Activated naive CD4-positive, alpha-beta T cell treated with anti-CD3 and anti-CD28 coated beads, Interleukin-2, amount 50 U/mL, for 72 hours (primary cell): ENCODE data around the gene VWA5B1. TPM values are rescaled to one million over a fixed set of nuclear protein-coding genes. Genes with fewer than 3 reads are reported as not detected.

ENCODE experiments used
- ATAC-seq, 2 donors: fragments of 150-1000 bp; cut with Tn5 transposase; 2 replicates each; pipeline ENCODE4 v1.10.0; 2021; ENCODE audit warnings: mild to moderate bottlenecking in 2 of 2, moderate library complexity in 2 of 2
- DNase-seq, 2 donors: peaks; one replicate each; pipeline ENCODE4 v3.0.0; 2021 to 2022; ENCODE audit warnings: low spot score in 2 of 2
- H3K27ac Mint-ChIP-seq, 2 donors: one replicate each; pipeline ENCODE4 v1.8.0; 2022; ENCODE audit warnings: mild to moderate bottlenecking in 2 of 2, mixed read lengths in 2 of 2
- H3K36me3 Mint-ChIP-seq, 2 donors: one replicate each; pipeline ENCODE4 v1.8.0; 2022; ENCODE audit warnings: mixed read lengths in 2 of 2
- H3K9me3 Mint-ChIP-seq, 2 donors: one replicate each; pipeline ENCODE4 v1.8.0; 2022; ENCODE audit warnings: mixed read lengths in 2 of 2
- total RNA-seq, 2 donors: library from RNA; stranded (reverse); gene quantifications; one replicate each; pipeline ENCODE4 v1.2.3, GENCODE V29; 2022

Gene VWA5B1
- total RNA-seq, 2 donors from 2014 or later: 0.10 to 0.30 TPM

DNA sequence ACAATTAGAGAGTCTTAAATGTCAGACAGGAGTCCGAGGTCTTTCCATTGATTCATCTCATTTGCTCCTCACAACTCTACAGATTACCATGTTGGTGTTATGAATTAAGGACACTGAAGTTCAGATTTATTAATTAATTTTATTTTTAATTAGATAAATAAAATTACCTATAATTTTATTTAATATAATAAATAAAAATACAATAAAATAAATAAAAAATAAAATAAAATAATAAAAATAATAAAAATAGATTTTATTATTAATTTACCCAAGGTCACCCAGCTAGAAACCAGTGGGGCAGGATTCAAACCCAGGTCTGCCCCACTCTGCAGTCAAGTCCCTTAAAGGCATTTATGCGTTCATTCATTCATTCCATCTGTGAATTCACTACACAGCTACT is 72.2 kb downstream of the VWA5B1 start:
- DNase-seq: no peak
- ATAC-seq: no peak
- no peaks in the 10 kb centered on the region for H3K9me3 Mint-ChIP-seq
- peaks cover 7 to 11% of the 10 kb centered on the region in 2 donors for H3K36me3 Mint-ChIP-seq
- no peak overlapping the region for H3K27ac Mint-ChIP-seq

DNA sequence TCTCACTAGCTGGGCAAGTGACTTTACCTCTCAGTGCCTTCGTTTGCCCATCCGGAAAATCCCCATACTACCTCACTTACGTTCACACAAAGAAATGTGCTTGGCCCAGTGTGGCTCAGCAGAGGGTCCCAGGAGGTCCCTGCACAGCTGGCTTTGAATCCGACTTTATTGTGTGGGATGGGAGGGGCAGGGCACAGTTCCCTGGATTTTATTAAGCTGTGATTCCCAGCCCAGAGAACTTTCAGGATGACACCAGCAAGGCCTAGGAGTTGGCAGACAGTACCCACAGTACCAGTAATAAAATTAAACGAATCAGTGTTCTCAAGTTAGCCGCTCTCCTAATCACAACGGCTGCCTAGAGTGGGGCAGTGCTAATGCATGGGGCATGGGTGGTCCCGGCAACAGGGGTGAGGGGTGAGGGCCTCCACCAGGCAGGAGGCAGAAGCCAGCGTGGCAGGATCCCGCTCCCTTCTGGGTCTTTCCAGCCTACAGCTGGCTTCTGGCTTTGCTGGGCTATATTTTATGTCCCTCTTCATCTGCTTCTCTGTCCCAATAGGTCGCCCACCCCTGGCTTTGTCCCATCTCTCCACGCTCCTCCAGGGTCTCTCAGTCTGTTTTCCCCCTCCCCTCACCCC is 74.9 kb downstream of the VWA5B1 start:
- ATAC-seq: no peak
- Mint-ChIP-seq H3K36me3 (peaks cover 7 to 11% of the 10 kb centered on the region in 2 donors), H3K27ac (no peak overlapping the region), H3K9me3 (no peaks in the 10 kb centered on the region)
- no peak for DNase-seq

DNA sequence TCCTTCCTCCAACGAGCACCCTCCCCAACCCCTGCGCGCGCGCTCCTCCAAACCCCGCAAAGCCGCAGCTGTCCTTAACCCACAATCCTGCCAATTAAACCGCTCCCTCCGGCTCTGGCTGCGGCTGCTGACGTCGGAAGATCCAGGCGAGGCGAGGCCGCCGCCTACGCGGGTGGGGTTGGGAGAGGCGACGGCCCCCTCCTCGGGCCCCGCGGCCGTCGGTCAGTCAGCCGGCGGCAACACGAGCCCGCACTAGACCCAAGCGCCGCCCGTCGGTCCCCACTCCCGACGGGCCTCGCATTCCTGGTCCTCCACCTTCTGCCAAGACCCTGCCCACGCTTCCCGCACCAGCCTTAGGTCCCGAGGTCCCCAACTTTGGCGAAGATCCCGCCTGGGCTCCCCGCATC is 75.4 kb downstream of the VWA5B1 start:
- no peak for ATAC-seq
- DNase-seq: no peak
- H3K9me3 Mint-ChIP-seq: no peaks in the 10 kb centered on the region
- no peak overlapping the region for H3K27ac Mint-ChIP-seq
- peaks cover 7 to 11% of the 10 kb centered on the region in 2 donors for H3K36me3 Mint-ChIP-seq

DNA sequence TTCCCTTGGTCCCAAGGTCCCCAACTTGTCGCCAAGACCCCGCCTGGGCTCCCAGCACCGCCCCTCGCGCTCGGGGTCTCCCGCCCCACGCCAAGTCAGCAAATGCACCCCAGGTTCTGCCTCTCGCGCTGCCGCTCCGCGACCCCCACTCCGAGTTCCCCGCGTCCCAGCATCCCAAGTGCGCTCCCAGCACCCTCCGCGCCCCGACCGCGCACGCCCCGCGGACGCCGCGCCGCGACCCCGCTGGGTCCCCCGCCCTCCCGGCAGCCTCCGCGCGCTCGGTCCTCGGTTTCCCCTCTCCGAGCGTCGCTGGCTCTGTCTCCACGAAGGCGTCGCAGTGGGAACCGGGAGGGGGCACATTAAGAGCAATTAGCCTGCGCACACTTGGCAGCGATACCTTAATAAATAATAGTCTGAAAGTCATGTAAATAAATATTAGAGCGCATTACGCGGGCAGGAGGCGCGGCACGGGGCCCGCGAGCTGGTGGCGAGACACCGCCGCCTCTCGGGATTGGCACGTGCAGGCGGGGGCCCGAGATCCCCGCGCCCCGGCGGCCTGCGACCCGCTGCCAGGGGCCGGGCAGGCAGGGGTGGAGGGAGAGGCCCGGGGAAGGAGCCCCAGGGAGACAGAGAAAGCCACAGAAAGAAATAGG is 75.9 kb downstream of the VWA5B1 start:
- H3K9me3 Mint-ChIP-seq: no peaks in the 10 kb centered on the region
- H3K27ac Mint-ChIP-seq: no peak overlapping the region
- DNase-seq (no peak), ATAC-seq (no peak)
- peaks cover 7 to 11% of the 10 kb centered on the region in 2 donors for H3K36me3 Mint-ChIP-seq

DNA sequence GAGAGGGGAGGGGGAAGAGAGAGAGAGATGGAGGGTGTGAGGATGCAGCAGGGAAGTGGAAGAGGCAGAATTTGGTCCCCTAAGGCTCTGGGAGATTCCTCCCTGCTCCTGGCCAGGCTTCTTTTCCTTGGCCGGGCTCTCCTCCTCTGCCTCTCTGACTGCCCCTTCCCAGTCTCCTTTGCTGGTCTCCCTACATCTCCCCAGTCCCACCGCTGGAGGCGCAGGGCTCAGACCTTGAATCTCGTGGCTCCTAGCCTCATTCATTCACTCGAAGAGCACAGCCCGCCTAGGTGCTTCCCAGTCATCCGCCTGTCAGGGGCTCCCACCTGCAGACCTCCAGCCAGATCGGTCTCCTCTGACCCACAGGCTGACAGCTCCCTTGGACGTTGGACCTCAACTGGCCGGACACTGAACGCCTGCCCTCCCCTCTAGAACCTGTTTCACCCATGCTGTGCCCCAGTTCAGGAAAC is 76.5 kb downstream of the VWA5B1 start:
- no peak overlapping the region for H3K27ac Mint-ChIP-seq
- no peak for DNase-seq
- no peaks in the 10 kb centered on the region for H3K9me3 Mint-ChIP-seq
- H3K36me3 Mint-ChIP-seq: peaks cover 6 to 9% of the 10 kb centered on the region in 2 donors
- ATAC-seq: peak in 1 of 2 donors; percentile 22

DNA sequence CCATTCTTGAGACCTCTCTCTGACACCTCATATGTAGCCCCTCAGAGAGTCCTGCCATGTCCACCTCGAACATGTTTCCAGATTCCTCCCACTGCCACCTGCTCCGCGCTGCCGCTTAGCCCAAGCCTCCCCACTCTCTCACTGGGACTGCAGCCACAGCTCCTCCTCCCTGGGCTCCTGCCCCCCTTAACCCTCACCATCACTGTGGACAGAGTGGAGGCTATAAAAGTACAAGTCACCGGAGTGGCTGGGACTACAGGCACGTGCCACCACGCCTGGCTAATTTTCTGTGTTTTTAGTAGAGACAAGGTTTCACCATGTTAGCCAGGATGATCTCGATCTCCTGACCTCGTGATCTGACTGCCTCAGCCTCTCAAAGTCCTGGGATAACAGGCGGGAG is 77.0 kb downstream of the VWA5B1 start:
- Mint-ChIP-seq H3K27ac (no peak overlapping the region), H3K9me3 (no peaks in the 10 kb centered on the region), H3K36me3 (peaks cover under 1 to 5% of the 10 kb centered on the region in 2 donors)
- DNase-seq (no peak), ATAC-seq (no peak)

DNA sequence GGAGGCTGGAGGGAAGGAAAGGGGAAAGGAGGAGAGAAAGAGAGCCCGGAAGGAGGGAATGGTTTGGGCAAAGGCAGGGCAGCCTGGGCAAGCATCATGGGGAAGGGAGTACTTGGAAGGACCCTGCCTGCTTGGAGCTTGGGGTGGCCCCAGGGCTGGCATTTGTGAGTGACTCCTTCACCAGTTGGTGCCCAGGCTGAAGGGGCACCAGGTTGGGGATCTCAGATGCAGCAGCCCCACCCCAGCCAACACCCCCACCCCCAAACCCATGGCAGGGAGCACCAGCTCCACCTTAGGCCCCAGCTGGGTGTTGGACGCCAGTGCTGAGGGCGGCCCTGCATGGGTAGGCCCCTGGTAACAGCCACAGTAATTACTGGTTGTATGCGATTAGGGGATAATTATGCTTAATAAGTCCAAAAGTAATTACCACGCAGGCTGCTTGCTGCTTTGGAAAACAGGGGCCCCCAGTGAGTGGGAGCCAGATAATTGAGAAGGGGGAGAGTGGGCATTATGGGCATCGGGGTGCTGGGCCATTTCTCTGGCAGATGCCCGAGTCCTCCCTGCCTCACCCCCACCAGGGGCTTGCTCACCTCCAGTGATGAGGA is 78.3 kb downstream of the VWA5B1 start:
- H3K27ac Mint-ChIP-seq: no peak overlapping the region
- H3K9me3 Mint-ChIP-seq: no peaks in the 10 kb centered on the region
- H3K36me3 Mint-ChIP-seq: peaks cover 0 to 4% of the 10 kb centered on the region in 2 donors
- DNase-seq: no peak
- ATAC-seq: no peak

DNA sequence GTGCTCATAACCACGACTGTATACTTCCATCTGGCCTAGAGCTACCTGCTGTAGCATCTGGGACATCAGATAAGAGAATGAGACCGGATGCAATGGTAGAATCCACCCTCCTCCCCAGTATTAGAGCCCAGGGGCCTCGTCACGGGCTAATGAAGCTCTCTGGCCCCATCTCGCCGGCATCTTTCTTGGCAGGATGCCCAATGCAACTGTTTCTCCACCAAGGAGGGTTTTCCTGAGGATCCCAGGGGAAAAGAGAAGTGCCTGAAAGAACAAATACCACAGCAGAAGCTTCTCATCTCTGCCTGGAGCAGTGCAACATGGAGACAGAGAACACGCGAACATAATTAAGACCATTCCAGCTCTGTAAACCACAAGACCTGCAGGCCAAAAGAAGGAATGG is 80.0 kb downstream of the VWA5B1 start:
- Mint-ChIP-seq H3K36me3 (peaks cover 0 to 4% of the 10 kb centered on the region in 2 donors), H3K27ac (no peak overlapping the region), H3K9me3 (no peaks in the 10 kb centered on the region)
- no peak for ATAC-seq
- no peak for DNase-seq

DNA sequence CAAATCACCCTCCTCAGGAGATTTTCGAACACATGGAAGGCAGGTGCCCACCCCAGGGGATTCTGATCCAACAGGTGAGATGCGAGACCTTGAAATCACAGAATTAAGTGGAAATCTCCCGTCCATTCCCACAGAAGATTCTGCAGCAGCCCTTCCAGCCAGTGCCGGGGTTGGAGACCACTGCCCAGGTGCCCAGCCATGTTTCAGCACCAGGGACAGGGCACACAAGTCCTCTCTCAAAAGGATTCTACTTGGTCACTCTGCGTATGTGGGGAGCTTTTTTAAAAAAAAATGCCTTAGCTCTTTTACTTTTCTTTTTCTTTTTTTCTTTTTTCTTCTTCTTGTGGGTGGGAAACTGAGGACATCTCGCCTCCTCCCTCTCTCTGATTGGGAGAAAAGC is 80.7 kb downstream of the VWA5B1 start:
- H3K36me3 Mint-ChIP-seq: peaks cover 0 to 4% of the 10 kb centered on the region in 2 donors
- no peaks in the 10 kb centered on the region for H3K9me3 Mint-ChIP-seq
- DNase-seq (no peak), ATAC-seq (no peak)
- no peak overlapping the region for H3K27ac Mint-ChIP-seq

DNA sequence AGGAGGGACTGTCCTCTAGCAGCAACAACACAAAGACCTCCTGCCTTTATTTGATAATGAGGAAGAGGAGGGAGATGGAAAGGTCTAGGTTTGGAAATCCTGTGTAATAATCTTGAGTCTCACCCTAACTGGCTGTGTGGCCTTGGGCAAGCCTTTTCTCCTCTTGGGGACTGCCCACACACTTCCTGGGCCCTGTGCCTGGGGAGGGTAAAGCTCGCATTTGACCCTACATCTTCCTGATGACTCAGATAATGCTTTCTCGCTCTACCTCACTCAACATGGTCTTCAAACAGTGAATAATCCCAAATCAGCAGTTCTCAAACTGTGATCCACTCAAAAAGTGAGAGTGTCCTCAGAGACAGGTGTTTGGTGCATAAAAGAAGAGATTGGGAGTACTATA is 81.2 kb downstream of the VWA5B1 start:
- no peaks in the 10 kb centered on the region for H3K9me3 Mint-ChIP-seq
- ATAC-seq: peak; percentile 94 to 98
- H3K36me3 Mint-ChIP-seq: peaks cover 0 to 4% of the 10 kb centered on the region in 2 donors
- no peak overlapping the region for H3K27ac Mint-ChIP-seq
- peak in 1 of 2 donors; percentile 38 for DNase-seq

DNA sequence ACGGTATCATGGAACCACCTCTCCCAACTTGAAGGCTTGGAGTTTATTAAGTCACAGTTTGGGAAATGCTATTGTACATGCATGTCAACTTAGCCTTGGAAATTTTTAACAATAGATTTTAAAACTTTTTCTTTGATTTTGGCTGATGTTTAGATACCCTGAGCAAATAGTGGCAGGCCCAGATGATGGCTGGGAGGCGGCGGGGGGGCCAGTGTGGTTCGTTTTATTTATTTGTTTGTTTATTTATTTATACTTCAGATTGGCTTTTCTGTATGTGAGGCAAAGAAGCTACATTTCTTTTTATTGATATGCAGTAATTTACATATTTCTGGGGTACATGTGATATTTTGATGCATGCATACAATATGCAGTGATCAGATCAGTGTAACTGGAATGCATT is 82.0 kb downstream of the VWA5B1 start:
- Mint-ChIP-seq H3K9me3 (no peaks in the 10 kb centered on the region), H3K27ac (no peak overlapping the region), H3K36me3 (no peaks in the 10 kb centered on the region)
- no peak for ATAC-seq
- no peak for DNase-seq

DNA sequence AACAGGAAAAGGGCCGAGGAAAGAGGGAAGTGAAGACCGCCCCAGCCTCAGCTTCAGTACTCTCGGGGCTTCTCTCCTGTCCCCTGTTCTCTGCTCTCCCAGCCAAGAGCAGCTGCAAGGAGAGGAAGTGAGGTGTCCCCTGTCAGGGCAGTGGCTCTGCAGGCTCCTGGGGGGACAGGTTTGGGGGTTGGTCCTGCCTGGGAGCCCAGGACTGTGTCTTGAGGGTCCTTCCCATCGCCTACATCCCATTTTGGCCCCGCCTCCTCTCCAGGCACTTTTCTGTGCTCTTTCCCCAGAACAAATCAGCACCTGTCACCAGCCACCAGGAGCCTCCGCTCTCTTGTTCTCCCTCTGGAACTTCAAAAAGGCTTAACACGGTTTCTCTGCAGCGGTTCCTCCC is 82.6 kb downstream of the VWA5B1 start:
- no peak for ATAC-seq
- no peak for DNase-seq
- H3K27ac Mint-ChIP-seq: no peak overlapping the region
- no peaks in the 10 kb centered on the region for H3K36me3 Mint-ChIP-seq
- H3K9me3 Mint-ChIP-seq: no peaks in the 10 kb centered on the region

DNA sequence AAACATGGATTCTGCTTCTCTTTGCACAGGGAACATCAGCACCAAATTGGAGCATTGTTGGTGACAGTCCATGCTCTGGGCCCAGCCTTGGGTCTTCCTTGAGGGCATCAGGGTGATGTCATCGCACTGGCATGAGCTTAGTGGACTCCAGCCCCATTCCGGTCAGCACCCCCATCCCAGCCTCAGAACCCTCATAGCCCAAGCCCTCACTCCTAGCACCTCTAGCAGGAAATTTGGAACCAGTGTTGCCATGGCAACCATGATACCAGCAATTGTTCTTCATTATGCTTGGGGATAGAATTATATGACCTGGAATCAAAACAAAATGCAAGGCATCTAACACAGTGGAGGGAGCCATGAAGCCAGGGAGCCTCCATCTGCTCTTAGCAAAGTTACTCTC is 83.1 kb downstream of the VWA5B1 start:
- Mint-ChIP-seq H3K27ac (no peak overlapping the region), H3K36me3 (no peaks in the 10 kb centered on the region), H3K9me3 (no peaks in the 10 kb centered on the region)
- no peak for ATAC-seq
- DNase-seq: no peak

DNA sequence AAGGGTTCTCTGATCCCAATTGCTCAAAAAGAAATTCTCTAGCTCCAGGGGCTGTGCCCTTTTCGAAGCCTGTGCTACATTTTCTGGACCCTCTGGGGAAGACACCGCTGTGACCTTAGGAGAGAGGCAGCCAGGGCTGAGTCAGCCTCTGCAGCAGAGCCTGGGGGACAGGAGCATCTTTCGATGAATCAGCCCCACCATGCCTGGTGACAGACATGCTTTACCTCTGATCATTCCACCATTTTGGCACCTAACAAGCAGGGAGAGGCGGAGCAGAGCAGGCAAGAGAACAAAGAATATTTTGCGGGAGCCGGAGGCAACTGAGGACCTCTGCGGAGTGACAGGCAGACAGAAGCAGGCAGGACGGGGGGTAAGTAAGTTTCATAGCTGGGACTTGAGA is 84.9 kb downstream of the VWA5B1 start:
- no peaks in the 10 kb centered on the region for H3K36me3 Mint-ChIP-seq
- DNase-seq (no peak), ATAC-seq (no peak)
- H3K9me3 Mint-ChIP-seq: no peaks in the 10 kb centered on the region
- no peak overlapping the region for H3K27ac Mint-ChIP-seq

DNA sequence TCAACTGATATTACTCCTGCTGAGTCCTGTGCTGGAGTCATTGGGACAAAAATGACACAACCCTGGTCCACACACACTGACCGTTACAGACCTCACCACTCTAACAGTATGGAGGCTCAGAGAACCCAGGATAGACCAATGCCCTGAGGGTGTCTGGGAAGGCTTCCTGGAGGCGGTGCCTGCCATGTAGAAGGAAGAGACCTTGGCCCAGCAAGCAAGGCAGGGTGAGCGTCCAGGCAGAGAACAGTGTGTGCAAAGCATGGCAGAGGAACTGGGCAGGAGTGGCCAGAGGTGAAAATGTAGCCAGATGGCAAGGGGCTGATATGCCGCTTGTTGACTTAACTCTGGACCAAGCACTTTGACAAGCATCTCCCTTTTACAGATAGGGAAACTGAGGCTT is 85.5 kb downstream of the VWA5B1 start:
- ATAC-seq (no peak), DNase-seq (no peak)
- Mint-ChIP-seq H3K9me3 (no peaks in the 10 kb centered on the region), H3K27ac (no peak overlapping the region), H3K36me3 (no peaks in the 10 kb centered on the region)

DNA sequence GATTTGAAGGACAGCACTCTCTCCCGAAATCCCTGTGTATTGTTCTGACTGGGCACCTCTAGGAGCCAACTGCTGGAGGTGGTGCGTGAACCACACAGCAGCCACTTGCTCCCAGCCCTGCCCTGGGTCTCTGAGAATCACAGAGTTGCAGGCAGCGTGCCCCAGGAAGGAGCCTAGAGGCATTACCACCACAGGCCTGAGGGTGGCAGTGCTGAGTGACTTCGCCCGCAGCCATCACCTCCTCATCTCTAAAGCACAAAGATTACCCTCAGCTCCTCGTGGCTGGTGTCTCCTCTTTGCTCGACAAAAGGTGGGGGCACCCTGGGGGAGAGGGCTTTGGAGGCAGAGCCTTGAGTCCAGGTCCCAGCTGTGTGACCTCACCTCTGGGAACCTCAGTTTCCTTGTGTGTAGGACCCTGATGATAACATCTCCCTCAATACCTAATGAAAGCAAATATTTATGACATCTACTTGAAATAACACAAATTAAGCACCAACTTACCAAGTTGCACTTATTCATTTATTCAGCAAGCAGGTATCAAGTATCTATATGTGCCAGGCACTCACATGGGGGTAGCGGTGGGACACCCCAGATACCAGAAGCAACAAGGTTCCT is 86.3 kb downstream of the VWA5B1 start:
- no peak overlapping the region for H3K27ac Mint-ChIP-seq
- H3K36me3 Mint-ChIP-seq: no peaks in the 10 kb centered on the region
- ATAC-seq (peak; percentile 39 to 55), DNase-seq (peak in 1 of 2 donors; percentile 72)
- no peaks in the 10 kb centered on the region for H3K9me3 Mint-ChIP-seq

DNA sequence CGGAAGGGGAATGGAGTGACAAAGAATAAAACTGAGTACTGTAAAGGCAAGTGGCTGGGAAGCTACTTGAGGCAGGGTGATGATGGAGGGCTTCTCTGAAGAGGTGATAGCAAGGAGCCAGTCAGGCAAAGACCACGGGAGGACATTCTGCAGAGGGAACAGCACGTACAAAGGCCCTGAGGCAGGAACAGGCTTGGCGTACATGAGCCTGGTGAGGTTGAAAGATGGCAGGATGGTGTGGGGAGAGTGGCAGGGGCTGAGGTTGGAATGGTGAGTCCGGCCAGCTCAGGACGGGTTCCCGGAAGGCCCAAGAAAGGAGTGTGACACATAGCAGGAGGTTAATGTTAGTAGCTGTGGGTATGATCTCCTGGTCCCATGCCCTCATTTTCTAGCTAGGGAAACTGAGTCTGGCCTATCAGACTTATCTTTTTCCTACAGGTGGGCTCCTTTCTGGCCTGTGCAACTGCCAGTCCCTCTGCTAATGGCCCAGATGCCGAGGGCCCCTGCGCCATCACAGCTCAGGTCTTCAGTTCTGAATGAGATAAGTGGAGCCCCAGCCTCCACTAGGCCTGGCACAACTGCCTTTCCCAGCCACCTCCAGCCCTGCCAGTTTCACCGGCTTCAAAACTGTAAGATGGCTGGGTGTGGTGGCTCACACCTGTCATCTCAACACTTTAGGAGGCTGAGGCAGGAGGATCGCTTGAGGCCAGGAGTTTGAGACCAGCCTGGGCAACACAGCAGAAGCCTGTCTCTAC is 87.0 kb downstream of the VWA5B1 start:
- DNase-seq (no peak), ATAC-seq (no peak)
- H3K27ac Mint-ChIP-seq: no peak overlapping the region
- no peaks in the 10 kb centered on the region for H3K36me3 Mint-ChIP-seq
- peaks cover 0 to 5% of the 10 kb centered on the region in 2 donors for H3K9me3 Mint-ChIP-seq
